IPS-18a (cell line): ENCODE measurements around the gene COA3.
A peak's percentile ranks its signal among the peaks of the same experiment; 100 is the strongest.

Experiments
- H3K27ac ChIP-seq: one replicate; pipeline ENCODE4 v1.5.1; 2013; ENCODE audit warnings: low read length
- H3K27me3 ChIP-seq: one replicate; pipeline ENCODE4 v1.6.1; 2013; ENCODE audit warnings: mild to moderate bottlenecking, low read length; ENCODE audit not compliant: control insufficient read depth, insufficient read depth
- H3K36me3 ChIP-seq: one replicate; pipeline ENCODE4 v1.6.1; 2013; ENCODE audit warnings: low read depth, low read length; ENCODE audit not compliant: control insufficient read depth
- H3K4me1 ChIP-seq: one replicate; pipeline ENCODE4 v1.6.1; 2013; ENCODE audit warnings: low read depth, low read length; ENCODE audit not compliant: control insufficient read depth
- H3K4me3 ChIP-seq: one replicate; pipeline ENCODE4 v1.5.1; 2013; ENCODE audit warnings: low read length
- H3K9ac ChIP-seq: one replicate; pipeline ENCODE4 v1.6.1; 2013; ENCODE audit warnings: mild to moderate bottlenecking, low read length, moderate library complexity
- H3K9me3 ChIP-seq: one replicate; pipeline ENCODE4 v1.6.1; 2013; ENCODE audit warnings: low read depth, low read length; ENCODE audit not compliant: control insufficient read depth

Gene COA3

GRCh38 chr17:42809250-42809649 is 10.7 kb upstream of the COA3 start:
- Histone ChIP-seq H3K27me3 (no peaks in the 10 kb centered on the region), H3K27ac (no peak overlapping the region), H3K9me3 (no peaks in the 10 kb centered on the region), H3K9ac (no peak overlapping the region), H3K36me3 (peaks cover 26% of the 10 kb centered on the region), H3K4me3 (no peak overlapping the region), H3K4me1 (no peaks in the 10 kb centered on the region)

- no peaks in the 10 kb centered on the region for H3K9me3 ChIP-seq
- peaks cover 11% of the 10 kb centered on the region for H3K36me3 ChIP-seq
- no peak overlapping the region for H3K9ac ChIP-seq
- H3K4me1 ChIP-seq = no peaks in the 10 kb centered on the region
- no peak overlapping the region for H3K27ac ChIP-seq
- H3K4me3 ChIP-seq = no peak overlapping the region
- peaks cover 4% of the 10 kb centered on the region for H3K27me3 ChIP-seq
Measured at GRCh38 chr17:42806249-42806648, 7.7 kb upstream of the COA3 start.

- H3K27ac ChIP-seq = no peak overlapping the region
- no peak overlapping the region for H3K9ac ChIP-seq
- no peak overlapping the region for H3K4me3 ChIP-seq
- H3K27me3 ChIP-seq = peaks cover 12% of the 10 kb centered on the region
- H3K36me3 ChIP-seq = no peaks in the 10 kb centered on the region
- H3K9me3 ChIP-seq = no peaks in the 10 kb centered on the region
- no peaks in the 10 kb centered on the region for H3K4me1 ChIP-seq
Measured at GRCh38 chr17:42804918-42805367, 6.4 kb upstream of the COA3 start.

GRCh38 chr17:42803074-42803883 is 4.8 kb upstream of the COA3 start:
- peaks cover 19% of the 10 kb centered on the region for H3K27me3 ChIP-seq
- no peak overlapping the region for H3K4me3 ChIP-seq
- no peaks in the 10 kb centered on the region for H3K36me3 ChIP-seq
- no peak overlapping the region for H3K27ac ChIP-seq
- H3K4me1 ChIP-seq = no peaks in the 10 kb centered on the region
- no peaks in the 10 kb centered on the region for H3K9me3 ChIP-seq
- no peak overlapping the region for H3K9ac ChIP-seq

- Histone ChIP-seq H3K4me1 (peaks cover 4% of the 10 kb centered on the region), H3K4me3 (peak overlapping the region; percentile 81), H3K27ac (no peak overlapping the region), H3K36me3 (no peaks in the 10 kb centered on the region), H3K27me3 (peaks cover 18% of the 10 kb centered on the region), H3K9ac (peak overlapping the region; percentile 64), H3K9me3 (no peaks in the 10 kb centered on the region)
Measured at GRCh38 chr17:42798011-42798382, 507 bp downstream of the COA3 start.

- Histone ChIP-seq H3K27ac (no peak overlapping the region), H3K9me3 (no peaks in the 10 kb centered on the region), H3K27me3 (peaks cover 15% of the 10 kb centered on the region)
Measured at GRCh38 chr17:42797067-42798007, 1.2 kb downstream of the COA3 start.

GRCh38 chr17:42796066-42796758 is 2.3 kb downstream of the COA3 start:
- Histone ChIP-seq H3K27me3 (peaks cover 15% of the 10 kb centered on the region), H3K9ac (no peak overlapping the region), H3K4me1 (peaks cover 4% of the 10 kb centered on the region), H3K36me3 (no peaks in the 10 kb centered on the region), H3K27ac (no peak overlapping the region), H3K4me3 (no peak overlapping the region), H3K9me3 (no peaks in the 10 kb centered on the region)

More at GRCh38 chr17:42797067-42798007, 1.2 kb downstream of the COA3 start:
- no peaks in the 10 kb centered on the region for H3K36me3 ChIP-seq
- peak overlapping the region; percentile 81 for H3K4me3 ChIP-seq
- H3K4me1 ChIP-seq = peaks cover 4% of the 10 kb centered on the region
- H3K9ac ChIP-seq = peak overlapping the region; percentile 64

- Histone ChIP-seq H3K9me3 (no peaks in the 10 kb centered on the region), H3K27me3 (peaks cover 12% of the 10 kb centered on the region), H3K4me3 (no peak overlapping the region), H3K27ac (no peak overlapping the region), H3K36me3 (no peaks in the 10 kb centered on the region), H3K9ac (no peak overlapping the region), H3K4me1 (peaks cover 4% of the 10 kb centered on the region)
Measured at GRCh38 chr17:42795465-42795864, 3.0 kb downstream of the COA3 start.

- Histone ChIP-seq H3K4me1 (peaks cover 4% of the 10 kb centered on the region), H3K36me3 (no peaks in the 10 kb centered on the region), H3K9me3 (no peaks in the 10 kb centered on the region), H3K27me3 (peaks cover 8% of the 10 kb centered on the region), H3K27ac (no peak overlapping the region), H3K4me3 (no peak overlapping the region), H3K9ac (no peak overlapping the region)
Measured at GRCh38 chr17:42795061-42795460, 3.4 kb downstream of the COA3 start.

- no peaks in the 10 kb centered on the region for H3K9me3 ChIP-seq
- H3K27me3 ChIP-seq = no peaks in the 10 kb centered on the region
- no peaks in the 10 kb centered on the region for H3K4me1 ChIP-seq
- H3K27ac ChIP-seq = no peak overlapping the region
- no peak overlapping the region for H3K4me3 ChIP-seq
- H3K9ac ChIP-seq = no peak overlapping the region
- H3K36me3 ChIP-seq = no peaks in the 10 kb centered on the region
Measured at GRCh38 chr17:42792545-42792944, 6.0 kb downstream of the COA3 start.

GRCh38 chr17:42791948-42792347 is 6.6 kb downstream of the COA3 start:
- no peak overlapping the region for H3K9ac ChIP-seq
- no peaks in the 10 kb centered on the region for H3K4me1 ChIP-seq
- H3K9me3 ChIP-seq = no peaks in the 10 kb centered on the region
- no peak overlapping the region for H3K27ac ChIP-seq
- H3K36me3 ChIP-seq = no peaks in the 10 kb centered on the region
- H3K4me3 ChIP-seq = no peak overlapping the region
- H3K27me3 ChIP-seq = no peaks in the 10 kb centered on the region
